Measurements from ENCODE around the gene HLA-DPA1.

The HLA-DPA1 gene

DNA sequence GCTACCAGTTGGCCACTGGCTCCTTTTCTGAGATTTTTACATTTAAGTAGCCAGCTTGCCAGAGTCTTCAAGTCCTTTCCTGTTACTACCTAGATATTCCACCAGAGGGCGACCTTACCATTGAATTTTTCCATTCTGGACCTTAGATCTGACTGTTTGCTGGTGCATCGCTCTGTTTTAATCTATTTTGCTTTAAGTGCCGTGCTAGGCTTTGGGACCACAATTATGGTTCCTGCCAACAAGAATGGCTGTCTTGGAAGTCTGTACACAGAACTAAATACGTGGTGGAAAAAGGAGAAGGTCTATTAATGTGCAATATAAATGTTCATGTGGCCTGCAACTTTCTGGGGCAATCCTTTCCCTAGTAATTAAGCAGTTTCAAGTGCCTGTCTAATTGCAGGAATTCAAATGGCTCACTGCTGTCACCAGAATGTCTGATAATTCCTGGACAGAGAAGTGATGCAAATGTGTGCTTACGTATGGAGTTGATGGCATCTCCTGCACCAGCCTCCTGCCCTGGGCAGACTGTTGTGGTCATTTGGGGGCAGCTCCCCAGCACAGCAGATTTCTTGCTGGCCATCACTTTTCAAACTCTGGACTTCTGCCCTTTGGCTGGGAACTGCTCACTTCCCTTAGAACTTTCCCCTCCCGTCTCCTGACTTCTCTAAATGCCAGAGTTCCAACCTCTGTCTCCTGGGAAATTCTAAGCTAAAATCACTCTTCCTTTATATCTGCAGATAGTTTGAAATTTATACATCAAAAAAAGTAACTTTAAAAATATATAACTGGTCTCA, 58.4 kb downstream of the HLA-DPA1 start:
- DNase-seq, result peak; percentile 4

All from T1000 (cell line).